GM12865 (cell line): ENCODE data around the gene SLC25A17.

Source experiments
- DNase-seq: peaks from one replicate; pipeline ENCODE4 v3.0.0; 2010; ENCODE audit warnings: low read depth
- H3K4me3 ChIP-seq: 2 replicates; pipeline ENCODE4 v1.5.1; 2011; ENCODE audit warnings: mild to moderate bottlenecking, low read depth, low read length, control low read depth
- CTCF ChIP-seq: IDR thresholded peaks from 2 replicates; pipeline ENCODE4 v1.5.1; 2011; ENCODE audit warnings: low read length, control low read depth, low read depth, inconsistent platforms; ENCODE audit not compliant: insufficient read depth; ENCODE audit errors: missing control alignments

SLC25A17 gene

GRCh38 chr22:40728731-40729189 is 90.4 kb downstream of the SLC25A17 start:
- no peak for DNase-seq
- no peak overlapping the region for H3K4me3 ChIP-seq
- no peak for TF ChIP-seq CTCF

GRCh38 chr22:40727964-40728615 is 91.1 kb downstream of the SLC25A17 start:
- H3K4me3 ChIP-seq = no peak overlapping the region
- DNase-seq = no peak
- no peak for TF ChIP-seq CTCF

GRCh38 chr22:40727070-40727963 is 91.8 kb downstream of the SLC25A17 start:
- no peak for TF ChIP-seq CTCF
- H3K4me3 ChIP-seq = no peak overlapping the region
- DNase-seq = no peak

GRCh38 chr22:40726514-40726913 is 92.6 kb downstream of the SLC25A17 start:
- H3K4me3 ChIP-seq = no peak overlapping the region
- DNase-seq = peak; percentile 55
- no peak for TF ChIP-seq CTCF

- H3K4me3 ChIP-seq = no peak overlapping the region
- DNase-seq = no peak
- no peak for TF ChIP-seq CTCF
Measured at GRCh38 chr22:40723396-40723933, 95.7 kb downstream of the SLC25A17 start.

- no peak overlapping the region for H3K4me3 ChIP-seq
- DNase-seq = no peak
Measured at GRCh38 chr22:40721266-40721665, 97.9 kb downstream of the SLC25A17 start.

More at GRCh38 chr22:40721266-40721665, 97.9 kb downstream of the SLC25A17 start:
- no peak for TF ChIP-seq CTCF
